Astrocyte of the spinal cord (primary cell): ENCODE measurements around the gene PLA2G7.

Experiments used
- DNase-seq: peaks from one replicate; pipeline ENCODE4 v3.0.0; 2011; ENCODE audit warnings: low read depth, low spot score
- H3K4me3 ChIP-seq: 2 replicates; pipeline ENCODE4 v1.5.1; 2011; ENCODE audit warnings: low read depth, mild to moderate bottlenecking, low read length, moderate library complexity
- CTCF ChIP-seq: IDR thresholded peaks from 2 replicates; pipeline ENCODE4 v1.5.1; 2012; ENCODE audit warnings: low read depth, mild to moderate bottlenecking, low read length, inconsistent platforms
- in situ Hi-C: cut with HindIII; loops from 2 replicates; pipeline ENCODE4 v1.10.0; 2017; ENCODE audit warnings: low sequenced_read_pairs

Gene PLA2G7

GRCh38 chr6:46655803-46656202, 79.4 kb downstream of the PLA2G7 start:
- TF ChIP-seq CTCF: peak; percentile 47
- no peak for DNase-seq
- H3K4me3 ChIP-seq: no peak overlapping the region
- in situ Hi-C loops: no loop called here
